ENCODE measurements around the gene PPP2R5B. TPM values are rescaled to one million over a fixed set of nuclear protein-coding genes. Genes with fewer than 3 reads are reported as not detected.

PPP2R5B gene
- total RNA-seq, 1 donor from 2014 or later: 15.9 TPM

GRCh38 chr11:64909653-64910343 is 14.7 kb upstream of the PPP2R5B start:
- Mint-ChIP-seq H3K36me3 (ENCODE audit: insufficient read depth) (peaks cover 8% of the 10 kb centered on the region), H3K27ac (no peak overlapping the region), H3K27me3 (no peaks in the 10 kb centered on the region), H3K4me1 (ENCODE audit: low read depth) (no peaks in the 10 kb centered on the region), H3K4me3 (ENCODE audit: low read depth) (no peak overlapping the region), H3K9me3 (ENCODE audit: low read depth) (no peaks in the 10 kb centered on the region)
- DNase-seq (ENCODE audit: low spot score, unreplicated experiment): no peak
- TF ChIP-seq CTCF (IDR thresholded peaks at IDR 0.05; ENCODE audit: unreplicated experiment): no peak

- H3K4me3 Mint-ChIP-seq (ENCODE audit: low read depth): no peak overlapping the region
- DNase-seq (ENCODE audit: low spot score, unreplicated experiment): no peak
- H3K9me3 Mint-ChIP-seq (ENCODE audit: low read depth): no peaks in the 10 kb centered on the region
- no peaks in the 10 kb centered on the region for H3K4me1 Mint-ChIP-seq (ENCODE audit: low read depth)
- no peak for TF ChIP-seq CTCF (IDR thresholded peaks at IDR 0.05; ENCODE audit: unreplicated experiment)
- H3K36me3 Mint-ChIP-seq (ENCODE audit: insufficient read depth): peaks cover 5% of the 10 kb centered on the region
- H3K27ac Mint-ChIP-seq: no peak overlapping the region
- no peaks in the 10 kb centered on the region for H3K27me3 Mint-ChIP-seq
Observed at GRCh38 chr11:64910451-64911093, 13.9 kb upstream of the PPP2R5B start.

- Mint-ChIP-seq H3K27ac (no peak overlapping the region), H3K4me1 (ENCODE audit: low read depth) (peaks cover 4% of the 10 kb centered on the region), H3K36me3 (ENCODE audit: insufficient read depth) (peaks cover 5% of the 10 kb centered on the region), H3K9me3 (ENCODE audit: low read depth) (no peaks in the 10 kb centered on the region), H3K4me3 (ENCODE audit: low read depth) (no peak overlapping the region), H3K27me3 (no peaks in the 10 kb centered on the region)
- TF ChIP-seq CTCF (IDR thresholded peaks at IDR 0.05; ENCODE audit: unreplicated experiment): no peak
- no peak for DNase-seq (ENCODE audit: low spot score, unreplicated experiment)
Observed at GRCh38 chr11:64911142-64911541, 13.3 kb upstream of the PPP2R5B start.

GRCh38 chr11:64911689-64912088 is 12.8 kb upstream of the PPP2R5B start:
- H3K4me3 Mint-ChIP-seq (ENCODE audit: low read depth): no peak overlapping the region
- H3K9me3 Mint-ChIP-seq (ENCODE audit: low read depth): no peaks in the 10 kb centered on the region
- no peak for TF ChIP-seq CTCF (IDR thresholded peaks at IDR 0.05; ENCODE audit: unreplicated experiment)
- no peak overlapping the region for H3K27ac Mint-ChIP-seq
- peaks cover 9% of the 10 kb centered on the region for H3K4me1 Mint-ChIP-seq (ENCODE audit: low read depth)
- no peaks in the 10 kb centered on the region for H3K27me3 Mint-ChIP-seq
- H3K36me3 Mint-ChIP-seq (ENCODE audit: insufficient read depth): peaks cover 5% of the 10 kb centered on the region
- DNase-seq (ENCODE audit: low spot score, unreplicated experiment): no peak

GRCh38 chr11:64913171-64913727 is 11.2 kb upstream of the PPP2R5B start:
- Mint-ChIP-seq H3K27ac (no peak overlapping the region), H3K4me1 (ENCODE audit: low read depth) (peaks cover 18% of the 10 kb centered on the region), H3K36me3 (ENCODE audit: insufficient read depth) (peaks cover 3% of the 10 kb centered on the region)

More at GRCh38 chr11:64913171-64913727, 11.2 kb upstream of the PPP2R5B start:
- no peaks in the 10 kb centered on the region for H3K9me3 Mint-ChIP-seq (ENCODE audit: low read depth)
- DNase-seq (ENCODE audit: low spot score, unreplicated experiment): no peak
- no peak overlapping the region for H3K4me3 Mint-ChIP-seq (ENCODE audit: low read depth)
- no peak for TF ChIP-seq CTCF (IDR thresholded peaks at IDR 0.05; ENCODE audit: unreplicated experiment)
- H3K27me3 Mint-ChIP-seq: no peaks in the 10 kb centered on the region

All from progenitor cell of endocrine pancreas (in vitro differentiated cells).